HG02571 (cell line): ENCODE measurements around the gene SLC35B2.

ENCODE experiments used
- ATAC-seq: cut with Tn5 transposase; IDR thresholded peaks from one replicate; pipeline ENCODE4 v1.9.1; 2021; ENCODE audit warnings: mild to moderate bottlenecking, moderate library complexity; ENCODE audit not compliant: unreplicated experiment

SLC35B2 gene

DNA sequence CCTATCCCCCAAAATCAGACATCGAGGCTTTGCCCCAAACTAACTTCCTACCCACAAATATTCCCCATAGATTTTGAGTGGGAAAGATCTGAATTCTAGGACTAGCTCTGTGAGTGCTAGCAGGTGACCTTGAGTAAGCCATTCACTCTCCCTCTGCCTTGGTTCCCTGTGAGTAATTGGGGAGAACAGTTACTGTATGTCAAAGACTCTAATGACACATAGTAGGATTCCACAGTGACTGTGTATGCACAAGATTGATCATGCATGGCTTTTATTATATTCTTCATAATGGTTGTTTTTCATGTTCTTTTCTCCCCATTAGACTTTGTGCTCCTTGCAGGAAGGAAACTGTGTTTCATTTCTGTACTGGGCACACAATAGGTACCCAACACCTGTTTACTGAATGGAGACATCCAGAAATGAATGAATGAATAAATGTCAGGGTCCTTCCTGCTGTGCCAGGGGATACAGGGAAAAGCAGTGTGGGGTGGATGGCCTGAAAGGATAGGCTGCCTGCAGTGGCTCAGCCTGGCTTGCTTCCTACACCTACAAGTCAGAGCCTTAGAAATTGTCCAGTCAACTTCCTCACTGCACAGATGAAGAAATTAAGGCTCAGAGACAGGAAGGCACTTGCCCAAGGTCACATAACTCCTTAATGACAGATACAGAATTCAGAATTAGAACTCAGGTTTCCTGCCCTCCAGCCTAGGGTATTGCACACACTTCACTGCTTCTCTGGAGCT is 12.0 kb upstream of the SLC35B2 start:
- no peak for ATAC-seq

DNA sequence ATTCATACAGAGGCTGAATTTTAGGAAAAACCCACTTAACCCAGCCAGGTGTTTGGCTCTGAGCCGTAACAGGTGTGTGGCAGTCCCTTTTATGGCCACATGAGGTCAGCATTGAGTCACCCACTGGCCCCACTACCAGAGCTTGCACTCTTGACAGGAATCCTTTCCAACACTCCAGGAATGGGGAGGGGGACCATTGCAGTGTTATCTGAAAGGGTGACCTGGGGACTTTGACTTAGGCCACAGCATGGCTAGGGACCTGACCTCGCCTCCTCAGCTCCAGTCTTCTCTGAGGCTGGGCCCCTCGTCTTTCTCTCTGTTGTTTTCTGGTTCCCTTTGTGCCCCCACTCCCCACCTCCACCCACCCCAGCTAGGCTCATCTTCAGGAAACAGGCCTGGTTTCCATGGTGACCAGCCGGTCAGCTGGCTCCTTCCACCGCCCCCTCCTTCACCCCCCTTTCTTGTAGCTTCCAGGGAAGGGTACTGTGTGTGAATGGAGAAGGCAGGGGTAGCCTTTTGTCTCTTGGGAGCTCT is 10.8 kb upstream of the SLC35B2 start:
- no peak for ATAC-seq

DNA sequence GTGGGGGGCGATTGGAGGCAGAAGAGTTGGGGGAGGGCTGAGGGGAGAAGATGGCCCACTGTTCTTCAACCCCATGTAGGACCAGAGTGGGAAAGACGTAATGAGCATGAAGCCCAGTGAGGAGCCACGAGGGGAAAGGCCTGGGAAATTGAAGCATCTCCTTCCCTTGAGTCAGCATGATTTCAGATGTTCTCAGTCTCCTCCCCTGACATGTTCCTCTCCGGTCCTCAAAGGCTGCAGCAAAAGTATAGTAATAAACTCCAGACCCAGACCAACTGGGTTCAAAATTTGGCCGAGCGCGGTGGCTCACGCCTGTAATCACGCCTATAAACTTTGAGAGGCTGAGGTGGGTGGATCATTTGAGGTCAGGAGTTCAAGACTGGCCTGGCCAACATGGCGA is 9.9 kb upstream of the SLC35B2 start:
- no peak for ATAC-seq

- no peak for ATAC-seq
Measured at GRCh38 chr6:44266347-44266746, 9.0 kb upstream of the SLC35B2 start.

- ATAC-seq: no peak
Measured at GRCh38 chr6:44265722-44266233, 8.4 kb upstream of the SLC35B2 start.

GRCh38 chr6:44265007-44265721 is 7.8 kb upstream of the SLC35B2 start, which contains the start of gene NFKBIE:
Gene NFKBIE, minus strand, starts transcription at chr6:44265551. Its CDS starts 205 bp downstream, at chr6:44265346.
- peak; percentile 26 for ATAC-seq

DNA sequence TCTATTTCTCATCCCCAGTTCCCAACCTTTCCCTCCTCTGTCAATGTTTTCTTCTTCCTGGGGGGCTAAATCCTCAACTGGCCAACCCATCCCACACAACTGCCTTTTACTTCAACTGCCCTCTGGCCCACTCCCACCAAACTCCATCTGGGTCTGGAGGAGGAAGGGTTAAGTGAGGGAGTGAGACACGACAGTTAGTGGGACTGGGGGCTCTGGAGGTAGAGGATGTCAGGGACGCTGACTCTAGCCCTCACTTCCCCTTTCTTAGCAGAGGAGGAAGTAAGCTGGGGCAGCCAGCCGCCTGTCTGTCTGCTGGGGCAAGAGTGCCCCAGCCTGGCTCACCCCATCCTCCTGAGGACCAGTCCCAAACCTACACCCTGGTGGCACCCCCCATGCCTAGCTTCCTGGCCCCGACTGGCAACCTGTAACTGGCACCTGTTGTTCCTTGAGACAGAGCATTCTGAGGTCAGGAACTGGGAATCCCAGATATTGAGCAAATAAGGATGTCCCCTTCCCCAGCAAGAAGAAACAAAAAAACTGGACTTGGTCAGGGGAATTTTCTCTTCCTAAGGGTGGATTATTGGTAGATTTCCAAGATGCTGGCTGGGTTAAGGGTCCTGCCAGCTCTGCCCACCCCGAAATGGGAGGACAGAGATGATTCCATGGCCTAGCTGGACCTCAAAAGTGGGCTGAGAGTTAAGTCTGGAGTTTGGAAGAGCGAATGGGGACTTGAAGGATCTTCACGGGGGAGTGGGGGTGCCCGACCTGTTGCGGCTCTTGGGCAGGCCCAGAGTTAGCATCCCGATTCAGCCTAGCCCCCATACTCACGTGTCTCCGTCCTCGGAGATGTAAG is 7.1 kb upstream of the SLC35B2 start:
- ATAC-seq: peak; percentile 31

DNA sequence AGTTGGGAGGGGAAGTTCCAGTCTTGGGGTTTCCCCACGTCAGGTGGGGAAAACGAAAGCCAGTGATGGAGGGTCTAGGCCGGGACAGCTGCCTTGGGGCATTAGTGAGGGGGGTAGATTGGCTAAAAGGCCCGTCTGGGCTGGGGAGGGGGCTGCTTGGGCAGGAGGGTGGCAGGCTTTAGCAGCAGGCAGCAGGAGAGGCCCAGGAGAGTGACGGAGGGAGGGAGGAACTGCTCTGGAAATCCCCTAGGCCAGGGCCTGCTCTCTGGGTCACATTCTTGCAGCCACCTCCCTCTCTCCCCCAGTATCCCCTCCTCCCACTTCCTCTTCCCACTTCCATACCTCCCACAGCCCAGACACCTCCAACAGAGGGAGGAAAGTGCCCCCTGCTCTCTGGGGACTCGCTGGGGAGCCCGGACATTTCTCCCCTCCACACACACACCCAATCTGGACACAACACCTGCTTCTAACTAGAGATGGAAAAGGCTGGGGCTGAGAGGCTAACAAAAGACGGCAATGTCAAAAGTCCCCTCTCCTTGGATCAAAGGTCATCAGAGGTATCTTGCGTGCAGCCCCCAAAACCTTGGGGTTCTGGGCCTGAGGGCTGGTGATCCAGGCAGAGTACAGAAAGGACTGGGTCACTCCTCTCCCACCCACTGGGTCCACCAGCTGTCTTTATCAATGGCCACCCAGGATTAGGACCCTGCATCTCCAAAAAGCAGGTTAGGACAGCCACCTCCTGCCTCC is 6.2 kb upstream of the SLC35B2 start:
- no peak for ATAC-seq

DNA sequence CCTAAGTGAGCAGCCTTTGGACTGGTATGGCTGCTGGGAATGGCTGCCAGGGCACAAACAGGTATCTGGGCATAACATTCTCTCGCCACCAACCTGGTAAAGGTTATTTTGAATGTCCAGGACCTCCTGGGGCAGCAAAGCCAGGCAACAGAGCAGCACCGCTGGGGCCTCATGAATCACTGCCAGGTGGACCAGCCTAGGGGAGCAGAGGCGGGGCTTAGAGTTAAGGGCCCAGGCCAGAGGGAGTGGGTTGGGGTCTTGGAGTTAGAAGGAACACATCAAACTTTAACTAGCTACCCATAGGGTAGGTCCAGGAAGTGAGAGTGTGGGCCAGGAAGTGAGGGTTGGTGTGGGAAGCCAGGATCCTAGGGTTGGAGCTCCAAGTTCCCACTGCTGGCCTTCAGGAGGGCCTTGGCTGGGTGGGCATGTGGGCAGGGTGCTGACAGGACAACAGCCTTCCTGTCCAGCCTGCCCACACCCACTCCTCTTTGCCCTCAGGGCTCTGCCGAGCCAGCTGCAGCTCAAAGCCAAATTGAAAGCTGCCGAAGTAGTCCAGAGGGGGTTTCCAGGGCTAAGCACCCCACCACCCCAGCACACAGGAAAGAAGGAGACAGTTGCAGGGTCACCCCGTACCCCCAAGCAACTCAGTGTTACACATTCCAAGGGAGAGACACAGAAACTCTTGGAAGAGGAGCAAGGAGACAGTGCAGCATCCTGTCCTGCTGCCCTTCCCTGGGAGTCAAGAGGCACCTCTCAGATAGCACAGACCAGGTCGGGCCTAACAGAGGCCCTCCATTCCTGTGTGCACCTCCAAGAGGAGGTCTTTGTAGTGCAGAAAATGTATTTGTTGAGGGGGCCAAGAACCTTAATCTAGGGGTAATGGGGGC is 5.4 kb upstream of the SLC35B2 start:
- no peak for ATAC-seq

DNA sequence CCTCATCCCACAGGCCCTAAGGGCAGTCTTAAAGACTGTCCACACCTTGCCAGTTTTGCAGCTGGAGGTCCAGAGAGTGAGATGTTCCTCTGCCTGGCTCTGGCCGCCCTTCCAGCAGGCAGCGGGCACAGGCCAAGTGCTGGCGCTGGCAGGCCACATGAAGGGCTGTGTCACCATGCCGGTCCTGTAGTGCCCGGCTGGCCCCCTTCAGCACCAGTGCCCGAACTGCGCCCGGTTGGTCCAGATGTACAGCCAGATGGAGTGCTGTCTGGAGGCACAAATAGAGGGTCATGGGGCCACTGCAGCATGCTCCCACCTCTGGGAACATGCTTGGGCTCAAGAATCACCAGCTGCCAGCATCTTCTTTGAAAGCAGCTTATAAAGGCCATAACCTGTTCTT is 4.3 kb upstream of the SLC35B2 start:
- ATAC-seq: no peak

- no peak for ATAC-seq
Measured at GRCh38 chr6:44260451-44261297, 3.3 kb upstream of the SLC35B2 start.

- ATAC-seq: no peak
Measured at GRCh38 chr6:44260011-44260410, 2.7 kb upstream of the SLC35B2 start.

DNA sequence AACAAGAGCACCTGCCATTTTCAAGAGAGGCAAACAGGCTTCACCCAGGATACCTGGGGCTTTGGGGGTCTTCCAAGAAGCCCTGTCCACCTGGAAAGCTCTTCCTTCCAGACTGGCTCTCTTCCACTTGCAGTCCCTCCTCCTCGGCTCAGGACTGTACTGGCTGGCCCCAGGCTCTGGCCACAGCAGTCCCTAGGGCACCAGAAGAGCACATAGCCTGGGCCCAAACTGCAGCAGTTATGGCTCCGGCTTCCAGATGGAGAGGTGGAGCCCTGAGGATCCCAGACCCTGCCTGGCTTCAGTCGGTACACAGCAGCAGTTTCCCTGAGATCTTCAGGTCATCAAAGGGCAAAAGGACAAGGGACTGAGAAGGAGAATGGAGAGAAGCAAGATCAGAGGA is 1.6 kb upstream of the SLC35B2 start:
- no peak for ATAC-seq

DNA sequence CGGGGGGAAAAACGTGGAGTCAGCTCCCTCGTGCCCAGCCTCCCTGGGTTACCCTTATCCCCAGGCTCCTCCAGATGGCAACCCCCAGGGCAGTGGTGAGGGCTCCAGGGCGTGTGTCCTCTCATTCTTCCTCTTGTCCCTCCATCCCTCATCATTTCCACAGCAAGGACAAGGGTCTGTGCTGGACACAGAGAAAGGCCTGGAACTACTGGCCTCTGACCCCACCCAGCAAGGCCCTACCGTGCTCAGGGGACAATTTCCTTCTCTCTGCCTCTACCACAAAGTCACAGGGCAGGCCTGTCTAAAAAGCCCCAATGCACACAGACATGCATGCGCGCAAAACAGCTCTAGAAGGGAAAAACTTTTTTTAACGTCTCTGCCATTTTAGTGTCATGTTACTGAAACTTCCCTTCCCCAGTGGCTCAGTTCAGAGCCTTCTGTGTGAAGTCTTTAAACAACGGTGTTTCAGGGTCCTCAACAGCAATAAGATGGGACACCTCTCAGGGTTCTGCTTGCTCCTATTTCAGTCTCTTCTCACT is 1.1 kb upstream of the SLC35B2 start:
- no peak for ATAC-seq

DNA sequence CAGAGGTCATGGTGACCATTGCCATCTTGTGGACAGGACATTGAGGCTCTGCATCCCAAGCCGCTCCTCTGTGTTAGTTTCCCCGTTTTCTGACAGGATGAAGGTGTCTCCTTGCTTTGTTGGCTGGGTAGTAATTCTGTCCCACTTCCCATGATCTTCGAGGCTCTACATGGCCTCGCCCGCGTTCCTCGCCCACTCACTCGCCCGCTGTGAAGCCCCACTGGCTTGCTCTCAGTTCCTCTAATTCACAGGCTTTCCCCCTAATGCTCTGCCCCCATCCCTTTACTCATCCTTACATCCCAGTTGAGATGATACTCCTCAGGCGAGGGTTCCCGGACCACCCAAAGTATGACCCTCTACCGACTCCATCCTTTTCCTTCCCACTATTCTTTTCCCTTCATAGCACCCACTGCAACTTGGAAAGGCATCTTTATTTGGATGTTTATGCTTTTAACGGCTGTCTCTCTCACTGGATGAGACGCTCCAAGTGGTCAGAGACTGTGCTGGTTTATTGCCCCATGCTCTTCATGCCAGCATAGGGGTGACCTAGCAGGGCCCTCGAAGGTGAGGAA is 511 bp upstream of the SLC35B2 start:
- peak; percentile 12 for ATAC-seq

GRCh38 chr6:44256775-44257024 is 628 bp downstream of the SLC35B2 start:
- ATAC-seq: no peak

- no peak for ATAC-seq
Measured at GRCh38 chr6:44255871-44256774, 1.2 kb downstream of the SLC35B2 start.
